Sigmoid colon (tissue), 7 donors: ENCODE data around the gene RBM4B. TPM values are rescaled to one million over a fixed set of nuclear protein-coding genes. Genes with fewer than 3 reads are reported as not detected.

ENCODE experiments used
- DNase-seq: peaks from one replicate; pipeline ENCODE4 v3.0.0-alpha.2; 2019
- H3K27ac ChIP-seq, 4 donors: fragments of 200-600 bp; sonication (generic); one replicate each; pipeline ENCODE4 v1.5.1; 2016 to 2019; ENCODE audit warnings: mild to moderate bottlenecking in 1 of 4
- H3K27me3 ChIP-seq, 3 donors: fragments of 200-600 bp; sonication (generic); one replicate each; pipeline ENCODE4 v1.5.1; 2019; ENCODE audit warnings: mild to moderate bottlenecking in 1 of 3
- H3K36me3 ChIP-seq, 4 donors: fragments of 200-600 bp; sonication (generic); one replicate each; pipeline ENCODE4 v1.5.1; 2016 to 2019
- H3K4me1 ChIP-seq, 4 donors: fragments of 200-600 bp; sonication (generic); one replicate each; pipeline ENCODE4 v1.5.1; 2017 to 2019
- H3K4me3 ChIP-seq, 4 donors: fragments of 200-600 bp; sonication (generic); one replicate each; pipeline ENCODE4 v1.5.1; 2017 to 2019; ENCODE audit warnings: mild to moderate bottlenecking in 2 of 4, moderate library complexity in 1 of 4
- H3K9me3 ChIP-seq, 4 donors: fragments of 200-600 bp in 3 of 4; sonication (generic) in 3 of 4; one replicate each; pipeline versions ENCODE4 v1.5.1 to v1.6.1; 2013 to 2019
- EP300 ChIP-seq, 4 donors: sonication (generic); formaldehyde crosslinking; IDR thresholded peaks; one replicate each; pipeline ENCODE4 v1.6.1; 2017; ENCODE audit warnings: antibody characterized with exemption in 4 of 4
- POLR2A ChIP-seq, 2 donors: fragments of 450-650 bp; IDR thresholded peaks; one replicate each; pipeline ENCODE4 v1.6.1; 2016; ENCODE audit warnings: antibody characterized with exemption in 2 of 2, mild to moderate bottlenecking in 2 of 2, moderate library complexity in 2 of 2
- POLR2AphosphoS5 ChIP-seq, 4 donors: sonication (generic); formaldehyde crosslinking; IDR thresholded peaks; one replicate each; pipeline ENCODE4 v1.6.1; 2017; ENCODE audit warnings: antibody characterized with exemption in 4 of 4
- WGBS, 2 donors: extraction: QIAGEN DNeasy Blood & Tissue Kit; methylation state at CpG; one replicate each; pipeline ENCODE4 v1.1.7; 2013; 5-methylcytosine and 5-hydroxymethylcytosine counted together
- intact Hi-C: fragments of 100-400 bp; cut with DNase I; formaldehyde crosslinking; loops from one replicate; pipeline ENCODE4 v1.15.1; 2023
- polyA plus RNA-seq, 3 donors: library from polyadenylated mRNA; stranded (reverse); fragments of 200-250 nt; gene quantifications; one replicate each; pipeline ENCODE4 v1.2.3, GENCODE V29; 2013
- total RNA-seq, 4 donors: library from RNA; depleted of rRNA; stranded (reverse); fragments of >200 nt; gene quantifications; one replicate each; pipeline ENCODE4 v1.1.0, GENCODE V29; 2016
- TF ChIP-seq, protein P1 (sequence below), 4 experiments: fragments of 450-650 bp in 3 of 4; fragments of 200-600 bp in 1 of 4; IDR thresholded peaks; one replicate each; pipeline ENCODE4 v1.5.1; 2016 to 2019; ENCODE audit warnings: antibody characterized with exemption in 4 of 4, mild to moderate bottlenecking in 3 of 4, moderate library complexity in 2 of 4
- donor health status: healthy with polysubstance abuse.
- donor health status: Bipolar disorder and iron deficiency.
- donor health status: healthy.

Gene RBM4B
- total and polyA plus RNA-seq, 7 donors, result 6.6 to 30.7 (median 14.0) TPM

- WGBS, 2 donors, result 91 to 93% methylated on average over 19 of the region's 19 CpGs
- no peaks in the 10 kb centered on the region for H3K36me3 ChIP-seq
- DNase-seq, result no peak
- intact Hi-C loops, result no loop called here
- H3K4me3 ChIP-seq, result no peak overlapping the region
- no peaks in the 10 kb centered on the region for H3K9me3 ChIP-seq
- no peak for TF ChIP-seq POLR2AphosphoS5 (IDR thresholded peaks at IDR 0.05)
- H3K27ac ChIP-seq, result no peak overlapping the region
- peaks cover 0 to 27% (median 12%) of the 10 kb centered on the region in 3 donors for H3K27me3 ChIP-seq
- H3K4me1 ChIP-seq, result no peaks in the 10 kb centered on the region
Observed at GRCh38 chr11:66715346-66716085, 37.8 kb upstream of the RBM4B start.

GRCh38 chr11:66713746-66714480, 36.2 kb upstream of the RBM4B start:
- no peaks in the 10 kb centered on the region for H3K36me3 ChIP-seq
- WGBS, 2 donors, result 70 to 79% methylated on average over 12 of the region's 12 CpGs
- H3K27me3 ChIP-seq, result peaks cover 0 to 13% (median 9%) of the 10 kb centered on the region in 3 donors
- no peak overlapping the region for H3K27ac ChIP-seq
- intact Hi-C loops, result no loop called here
- no peaks in the 10 kb centered on the region for H3K4me1 ChIP-seq
- H3K4me3 ChIP-seq, result no peak overlapping the region
- TF ChIP-seq EP300 (IDR thresholded peaks at IDR 0.05) (no peak), POLR2A (IDR thresholded peaks at IDR 0.05) (no peak), POLR2AphosphoS5 (IDR thresholded peaks at IDR 0.05) (no peak)
- TF ChIP-seq, protein P1, sequence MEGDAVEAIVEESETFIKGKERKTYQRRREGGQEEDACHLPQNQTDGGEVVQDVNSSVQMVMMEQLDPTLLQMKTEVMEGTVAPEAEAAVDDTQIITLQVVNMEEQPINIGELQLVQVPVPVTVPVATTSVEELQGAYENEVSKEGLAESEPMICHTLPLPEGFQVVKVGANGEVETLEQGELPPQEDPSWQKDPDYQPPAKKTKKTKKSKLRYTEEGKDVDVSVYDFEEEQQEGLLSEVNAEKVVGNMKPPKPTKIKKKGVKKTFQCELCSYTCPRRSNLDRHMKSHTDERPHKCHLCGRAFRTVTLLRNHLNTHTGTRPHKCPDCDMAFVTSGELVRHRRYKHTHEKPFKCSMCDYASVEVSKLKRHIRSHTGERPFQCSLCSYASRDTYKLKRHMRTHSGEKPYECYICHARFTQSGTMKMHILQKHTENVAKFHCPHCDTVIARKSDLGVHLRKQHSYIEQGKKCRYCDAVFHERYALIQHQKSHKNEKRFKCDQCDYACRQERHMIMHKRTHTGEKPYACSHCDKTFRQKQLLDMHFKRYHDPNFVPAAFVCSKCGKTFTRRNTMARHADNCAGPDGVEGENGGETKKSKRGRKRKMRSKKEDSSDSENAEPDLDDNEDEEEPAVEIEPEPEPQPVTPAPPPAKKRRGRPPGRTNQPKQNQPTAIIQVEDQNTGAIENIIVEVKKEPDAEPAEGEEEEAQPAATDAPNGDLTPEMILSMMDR (IDR thresholded peaks at IDR 0.05), result no peak
- no peaks in the 10 kb centered on the region for H3K9me3 ChIP-seq
- no peak for DNase-seq

- intact Hi-C loops, result no loop called here
- H3K36me3 ChIP-seq, result no peaks in the 10 kb centered on the region
- TF ChIP-seq POLR2A (IDR thresholded peaks at IDR 0.05), result no peak
- no peak for TF ChIP-seq POLR2AphosphoS5 (IDR thresholded peaks at IDR 0.05)
- no peak for TF ChIP-seq EP300 (IDR thresholded peaks at IDR 0.05)
- TF ChIP-seq, protein P1 (IDR thresholded peaks at IDR 0.05), result no peak
- H3K9me3 ChIP-seq, result no peaks in the 10 kb centered on the region
- 86 to 91% methylated on average over 15 of the region's 15 CpGs for WGBS, 2 donors
- H3K27me3 ChIP-seq, result no peaks in the 10 kb centered on the region
- no peak overlapping the region for H3K4me3 ChIP-seq
- no peaks in the 10 kb centered on the region for H3K4me1 ChIP-seq
- no peak overlapping the region for H3K27ac ChIP-seq
- DNase-seq, result no peak
Observed at GRCh38 chr11:66710384-66710930, 32.8 kb upstream of the RBM4B start.

GRCh38 chr11:66708701-66709100, 31.0 kb upstream of the RBM4B start:
- Histone ChIP-seq H3K36me3 (no peaks in the 10 kb centered on the region), H3K4me1 (no peaks in the 10 kb centered on the region), H3K27ac (no peak overlapping the region), H3K4me3 (no peak overlapping the region), H3K27me3 (no peaks in the 10 kb centered on the region), H3K9me3 (no peaks in the 10 kb centered on the region)
- TF ChIP-seq POLR2AphosphoS5 (IDR thresholded peaks at IDR 0.05) (no peak), POLR2A (IDR thresholded peaks at IDR 0.05) (no peak), EP300 (IDR thresholded peaks at IDR 0.05) (no peak)
- TF ChIP-seq, protein P1 (IDR thresholded peaks at IDR 0.05), result no peak
- intact Hi-C loops, result no loop called here
- DNase-seq, result no peak
- WGBS, 2 donors, result 95 to 97% methylated on average over 14 of the region's 14 CpGs

DNA sequence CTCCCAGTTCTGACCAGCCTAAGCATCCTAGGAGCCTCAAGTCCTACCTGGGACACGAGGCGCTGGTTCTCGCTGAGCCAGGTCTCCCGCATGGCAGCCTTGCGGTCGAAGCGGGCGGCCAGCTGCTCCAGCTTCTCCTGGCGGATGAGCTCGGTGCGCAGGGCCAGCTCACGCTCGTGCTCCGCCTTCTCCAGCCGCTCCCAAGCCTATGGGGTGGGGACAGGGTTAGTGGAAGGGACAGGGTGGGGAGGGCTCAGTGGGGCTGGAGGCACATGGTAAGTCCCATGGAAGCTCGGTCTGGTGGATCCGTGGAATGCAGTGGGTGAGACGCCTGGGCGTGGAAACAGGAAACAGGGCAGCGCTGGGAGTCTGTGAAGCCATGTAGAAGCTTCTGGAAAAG, 30.4 kb upstream of the RBM4B start:
- Histone ChIP-seq H3K9me3 (no peaks in the 10 kb centered on the region), H3K4me3 (no peak overlapping the region), H3K4me1 (no peaks in the 10 kb centered on the region), H3K27ac (no peak overlapping the region), H3K36me3 (no peaks in the 10 kb centered on the region), H3K27me3 (no peaks in the 10 kb centered on the region)
- no peak for DNase-seq
- 93 to 94% methylated on average over 20 of the region's 20 CpGs for WGBS, 2 donors
- TF ChIP-seq POLR2AphosphoS5 (IDR thresholded peaks at IDR 0.05) (no peak), EP300 (IDR thresholded peaks at IDR 0.05) (no peak), POLR2A (IDR thresholded peaks at IDR 0.05) (no peak)
- TF ChIP-seq, protein P1 (IDR thresholded peaks at IDR 0.05), result no peak
- intact Hi-C loops, result no loop called here
